ENCODE data around the gene C2orf72.
"Not testable (repeated sequence)": the region's sequence is repeated elsewhere in the genome, so short reads cannot be mapped to it uniquely, and the experiment has no call there.

Gene C2orf72

DNA sequence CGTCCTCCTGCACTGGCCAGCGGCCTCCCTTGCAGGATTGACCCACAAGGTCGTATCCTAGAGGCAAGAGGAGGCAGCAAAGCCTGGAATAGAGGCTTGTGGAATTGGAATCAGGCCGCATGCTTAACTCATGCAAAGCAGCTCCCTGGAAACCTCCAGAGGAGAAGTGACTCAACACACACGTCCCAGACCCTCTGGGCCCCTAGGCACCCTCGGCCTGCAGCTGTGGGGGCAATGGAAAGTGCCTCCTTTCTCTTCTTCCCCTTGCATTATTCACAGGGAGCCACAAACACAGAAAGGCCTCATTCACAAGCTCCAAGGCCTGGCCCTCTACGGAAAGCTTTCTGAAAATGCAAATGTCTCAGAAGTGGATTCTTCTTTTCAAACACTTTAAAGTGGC, 21.8 kb upstream of the C2orf72 start:
- DNase-seq (ENCODE audit: low spot score) = no peak

DNA sequence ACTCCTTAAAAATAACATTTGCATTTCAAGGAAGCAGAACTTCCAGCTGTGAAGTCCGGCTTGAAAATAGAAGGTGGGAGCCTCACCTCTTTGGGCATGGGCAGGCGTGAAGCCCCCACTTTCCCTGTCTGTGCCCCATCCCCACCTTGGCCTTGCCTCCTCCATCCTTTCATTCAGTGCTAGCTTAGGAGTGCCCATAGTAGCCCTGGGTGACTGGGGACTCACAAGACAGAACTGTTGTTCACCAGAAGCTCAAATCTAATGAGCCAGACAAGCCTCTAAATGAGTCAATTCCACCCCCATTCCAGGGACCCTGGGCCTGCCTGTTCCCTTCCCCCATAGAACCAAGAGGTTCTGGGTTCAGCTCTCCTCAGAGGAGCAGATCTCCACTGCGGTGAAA, 21.4 kb upstream of the C2orf72 start:
- no peak for DNase-seq (ENCODE audit: low spot score)

DNA sequence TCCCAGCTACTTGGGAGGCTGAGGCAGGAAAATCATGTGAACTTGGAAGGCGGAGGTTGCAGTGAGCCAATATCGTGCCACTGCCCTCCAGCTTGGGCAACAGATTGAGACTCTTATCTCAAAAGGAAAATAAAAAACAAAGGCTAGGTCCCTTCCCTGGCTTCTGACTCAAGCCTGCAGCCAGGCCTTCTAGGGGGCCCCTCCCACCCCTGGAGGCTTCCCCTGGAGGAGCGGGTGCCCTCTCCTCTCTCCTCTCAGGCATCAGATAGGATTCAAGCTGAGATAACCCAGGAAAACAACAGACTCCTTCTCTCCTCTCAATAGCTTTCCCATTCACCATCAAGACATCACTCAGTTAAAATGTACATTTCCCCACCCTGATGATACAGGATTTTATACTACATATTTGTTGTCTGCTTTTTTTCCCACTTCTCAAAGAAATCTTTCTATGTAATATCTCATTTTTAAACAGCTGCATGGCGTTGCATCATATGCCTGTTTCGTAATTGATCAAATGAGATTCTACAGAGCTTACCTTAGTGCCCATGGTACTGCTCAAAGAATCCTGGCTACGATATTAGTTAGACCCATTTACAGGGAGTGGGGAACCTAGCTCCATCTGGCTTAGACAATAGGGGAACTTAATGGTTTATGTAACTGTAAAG, 20.6 kb upstream of the C2orf72 start:
- DNase-seq (ENCODE audit: low spot score) = no peak

DNA sequence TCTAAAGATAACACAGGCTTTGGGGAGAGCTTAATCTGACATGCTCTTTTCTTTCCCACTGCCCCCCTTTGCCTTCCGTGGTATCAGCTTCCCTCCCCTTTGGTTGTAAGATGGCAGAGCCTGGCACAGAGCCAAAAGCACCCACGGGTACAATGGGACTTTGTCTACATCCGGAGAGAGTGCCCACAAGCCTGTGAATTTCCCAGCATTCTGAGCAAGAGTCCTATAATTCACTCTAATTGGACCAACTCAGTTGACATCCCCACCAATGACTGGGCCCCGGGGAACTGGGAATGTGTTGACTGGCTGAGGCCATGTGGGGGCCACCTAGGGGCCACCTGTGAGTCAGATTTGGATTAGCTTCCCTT, 20.1 kb upstream of the C2orf72 start:
- no peak for DNase-seq (ENCODE audit: low spot score)

DNA sequence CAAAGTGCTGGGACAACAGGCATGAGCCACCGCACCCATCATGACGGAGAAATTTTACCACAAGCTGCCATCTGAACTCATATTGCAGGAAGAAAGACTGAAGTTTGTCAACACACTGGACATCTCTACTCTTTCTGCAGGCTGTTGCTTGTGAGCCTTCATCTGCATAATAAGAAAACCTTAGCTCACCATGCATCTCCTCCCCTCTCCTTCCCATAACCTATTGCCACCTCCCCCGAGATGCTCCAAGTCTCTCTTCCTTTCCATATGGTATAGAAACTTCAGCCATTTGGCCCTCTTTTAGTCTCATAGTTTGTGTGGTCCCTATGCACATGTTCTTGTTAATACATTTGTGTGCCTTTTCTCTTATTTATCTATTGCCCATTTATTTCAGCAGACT, 19.1 kb upstream of the C2orf72 start:
- DNase-seq (ENCODE audit: low spot score) = no peak

DNA sequence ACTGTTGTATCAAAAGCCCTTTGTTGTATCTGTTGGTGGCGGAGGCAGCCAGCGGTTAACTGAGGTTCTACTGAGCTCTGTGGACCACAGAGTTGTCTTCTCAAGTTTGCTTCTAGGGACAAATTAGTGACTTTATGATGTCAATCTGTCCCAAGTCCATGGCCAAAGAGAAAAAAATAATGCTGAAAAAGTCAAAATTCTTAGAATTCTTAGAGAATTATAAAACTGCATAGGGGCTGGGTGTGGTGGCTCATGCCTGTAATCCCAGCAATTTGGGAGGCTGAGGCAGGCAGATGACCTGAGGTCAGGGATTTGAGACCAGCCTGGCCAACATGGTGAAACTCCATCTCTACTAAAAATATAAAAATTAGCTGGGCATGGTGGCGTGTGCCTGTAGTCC, 12.3 kb upstream of the C2orf72 start:
- DNase-seq (ENCODE audit: low spot score) = not testable (repeated sequence)

DNA sequence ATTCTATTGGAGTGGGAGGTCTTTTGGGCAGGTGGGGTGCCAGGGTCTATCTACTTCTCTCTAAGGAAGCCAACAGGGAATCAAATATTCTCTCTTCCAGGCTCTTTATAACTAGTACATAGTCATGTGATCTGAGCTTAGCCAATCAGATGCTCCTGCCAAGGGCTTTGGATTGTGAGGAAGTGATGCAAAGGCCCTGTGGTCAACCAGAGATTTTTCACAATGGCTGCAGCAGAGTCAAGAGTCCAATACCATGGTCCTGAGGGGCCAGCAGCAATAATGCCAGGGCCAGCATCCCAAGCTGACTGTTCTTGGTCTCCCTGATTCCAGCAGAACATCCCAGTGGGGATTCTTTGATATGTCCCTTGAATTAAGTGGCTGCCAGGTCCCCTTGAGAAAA, 8.4 kb upstream of the C2orf72 start:
- DNase-seq (ENCODE audit: low spot score) = no peak

DNA sequence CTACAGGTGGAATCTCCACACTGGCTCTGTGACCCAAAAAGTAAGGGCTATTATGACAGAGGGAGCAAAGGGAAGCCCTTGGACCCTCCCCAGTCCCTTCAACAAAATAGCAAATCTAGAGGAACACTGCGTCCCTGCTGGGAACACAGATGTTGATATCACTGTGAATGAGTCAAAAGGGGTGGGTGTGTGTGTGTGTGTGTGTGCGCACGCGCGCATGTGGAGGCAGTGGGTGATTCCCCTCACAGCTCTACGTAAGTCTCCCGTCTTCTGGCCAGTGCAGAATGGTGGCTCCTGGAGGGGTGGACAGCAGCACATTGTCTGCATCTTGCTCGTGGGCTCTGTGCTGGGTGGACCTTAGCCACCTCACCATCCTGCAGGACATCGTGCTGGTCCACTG, 7.8 kb upstream of the C2orf72 start:
- DNase-seq (ENCODE audit: low spot score) = no peak

DNA sequence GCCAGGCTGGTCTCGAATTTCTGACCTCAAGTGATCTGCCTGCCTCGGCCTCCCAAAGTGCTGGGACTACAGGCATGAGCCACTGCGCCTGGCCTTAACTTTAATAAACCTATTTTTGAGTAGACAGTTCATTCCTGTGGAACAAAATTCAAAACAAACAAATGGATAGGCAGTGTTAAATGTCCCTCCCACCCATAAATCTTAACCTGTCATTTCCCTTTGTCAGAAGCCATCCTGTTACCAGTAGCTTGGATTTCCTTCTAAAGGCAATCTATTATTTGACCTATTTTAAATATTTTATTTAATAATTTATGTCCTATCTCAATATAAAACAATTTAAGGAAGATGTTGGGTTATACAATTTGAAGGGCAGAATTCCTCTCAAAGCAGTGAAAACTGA, 6.6 kb upstream of the C2orf72 start:
- DNase-seq (ENCODE audit: low spot score) = no peak

DNA sequence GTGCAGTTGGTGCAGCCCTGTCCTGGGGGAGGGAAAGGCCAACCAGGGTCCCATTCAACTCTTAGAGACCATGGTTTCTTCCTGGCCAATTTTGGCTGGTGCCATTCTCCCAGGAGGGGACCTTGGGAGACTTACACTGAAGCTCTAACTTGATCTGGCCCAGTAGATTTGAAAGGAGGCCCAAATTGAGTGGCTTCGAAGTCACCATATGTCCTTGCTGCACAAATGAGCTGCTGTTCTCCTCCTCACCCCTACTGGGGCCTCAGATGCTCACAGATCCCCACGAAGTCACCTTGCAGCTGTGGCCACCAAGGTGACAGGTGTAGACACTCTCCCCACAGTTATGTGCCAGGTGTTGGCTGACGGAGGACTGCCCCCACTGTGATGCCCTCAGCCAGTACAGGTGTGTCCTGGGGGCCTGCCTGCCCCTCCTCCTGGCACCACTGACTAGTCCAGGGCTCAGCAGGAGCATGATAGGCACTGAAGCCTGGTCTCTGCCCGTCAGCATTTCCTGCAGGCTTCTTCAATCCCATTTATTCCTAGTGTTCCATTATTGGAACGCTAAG, 4.7 kb upstream of the C2orf72 start:
- DNase-seq (ENCODE audit: low spot score) = no peak

DNA sequence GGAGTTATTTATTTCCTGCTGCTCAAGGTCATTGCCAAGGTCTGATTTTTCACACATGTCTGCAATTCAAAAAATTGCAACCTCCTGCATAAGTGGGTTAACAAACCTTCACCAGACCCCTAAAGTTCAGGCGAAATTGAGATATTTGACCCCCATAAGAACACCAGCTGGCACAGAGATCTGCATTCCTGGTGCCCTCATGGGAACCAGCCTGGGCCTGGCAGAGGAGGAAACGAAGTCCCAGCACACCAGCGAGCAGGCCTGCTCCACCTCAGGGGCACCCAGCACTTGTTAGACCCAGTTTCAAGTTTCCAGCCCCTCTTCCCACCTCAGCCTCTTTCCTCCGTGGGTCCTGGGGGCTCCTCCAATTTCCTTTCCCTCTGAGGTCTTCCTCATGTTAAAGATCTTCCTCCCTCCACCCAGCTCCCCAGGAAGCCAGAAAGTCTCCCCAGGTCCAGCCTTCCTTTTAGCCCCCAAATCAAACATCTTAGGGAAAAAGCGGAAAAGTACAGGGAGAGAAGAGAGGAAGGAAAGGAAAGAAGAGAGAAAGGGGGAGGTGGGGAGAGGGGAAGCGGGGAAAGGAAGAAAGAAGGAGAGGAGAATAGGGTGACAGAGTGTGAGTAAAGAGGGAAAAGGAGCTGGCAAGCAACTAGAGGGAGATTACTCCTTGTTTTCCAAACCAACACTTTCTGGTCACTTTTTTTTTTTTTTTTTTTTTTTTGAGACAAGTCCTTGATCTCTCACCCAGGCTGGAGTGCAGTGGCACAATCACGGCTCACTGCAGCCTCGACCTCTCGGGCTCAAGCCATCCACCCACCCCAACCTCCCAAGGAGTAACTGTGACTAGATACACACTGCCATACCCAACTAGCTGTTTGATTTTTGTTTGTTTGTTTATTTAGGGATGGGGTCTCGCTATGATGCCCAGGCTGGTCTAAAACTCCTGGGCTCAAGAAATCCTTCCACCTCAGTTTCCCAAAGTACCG, 3.9 kb upstream of the C2orf72 start:
- DNase-seq (ENCODE audit: low spot score) = no peak

DNA sequence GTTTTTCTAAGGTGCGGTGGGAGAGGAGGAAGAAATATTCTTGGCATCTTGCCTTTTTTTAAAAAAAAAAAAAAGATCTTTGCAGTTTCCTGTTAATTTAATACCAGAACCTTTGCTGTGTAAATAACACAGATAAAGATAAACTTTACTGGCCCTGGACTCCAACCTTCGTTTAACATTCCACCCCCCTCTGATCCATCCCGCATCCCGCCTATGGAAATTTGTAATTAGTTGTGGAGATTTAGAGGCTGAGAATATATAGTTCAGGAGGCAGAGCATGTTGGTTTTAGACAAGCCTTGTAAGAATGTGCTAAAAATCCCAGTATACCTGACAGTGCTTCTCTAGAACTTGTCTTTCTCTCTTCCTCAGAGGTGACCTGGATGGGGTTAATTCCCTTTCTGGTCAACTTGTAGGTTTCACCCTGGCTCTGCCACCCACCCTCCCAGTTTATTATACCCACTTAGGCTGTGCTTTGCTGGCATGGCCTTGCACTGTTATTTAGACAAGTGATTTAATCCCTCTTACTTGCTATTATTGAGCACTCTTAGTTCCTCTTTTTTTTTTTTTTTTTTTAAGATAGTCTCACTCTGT, 2.9 kb upstream of the C2orf72 start:
- no peak for DNase-seq (ENCODE audit: low spot score)

DNA sequence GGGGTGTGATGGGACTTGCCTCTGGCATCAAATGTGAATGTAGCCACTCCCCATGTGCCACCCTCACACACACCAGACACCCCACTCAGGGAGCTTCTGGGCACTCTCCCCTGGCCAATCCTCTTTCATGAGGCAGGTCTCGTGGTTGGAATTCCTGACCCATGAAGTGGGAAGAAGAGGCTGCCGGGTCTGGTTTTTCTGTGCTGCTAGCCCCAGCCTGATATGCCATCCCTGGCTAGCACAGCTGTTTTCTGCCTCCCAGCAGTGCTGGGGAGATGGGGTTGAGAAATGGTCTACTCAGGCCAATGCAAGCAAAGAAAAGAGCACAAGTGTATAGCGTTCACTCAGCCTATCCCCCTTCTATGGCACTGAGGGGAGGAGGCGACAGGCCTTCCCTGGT, 1.2 kb upstream of the C2orf72 start:
- DNase-seq (ENCODE audit: low spot score) = no peak

DNA sequence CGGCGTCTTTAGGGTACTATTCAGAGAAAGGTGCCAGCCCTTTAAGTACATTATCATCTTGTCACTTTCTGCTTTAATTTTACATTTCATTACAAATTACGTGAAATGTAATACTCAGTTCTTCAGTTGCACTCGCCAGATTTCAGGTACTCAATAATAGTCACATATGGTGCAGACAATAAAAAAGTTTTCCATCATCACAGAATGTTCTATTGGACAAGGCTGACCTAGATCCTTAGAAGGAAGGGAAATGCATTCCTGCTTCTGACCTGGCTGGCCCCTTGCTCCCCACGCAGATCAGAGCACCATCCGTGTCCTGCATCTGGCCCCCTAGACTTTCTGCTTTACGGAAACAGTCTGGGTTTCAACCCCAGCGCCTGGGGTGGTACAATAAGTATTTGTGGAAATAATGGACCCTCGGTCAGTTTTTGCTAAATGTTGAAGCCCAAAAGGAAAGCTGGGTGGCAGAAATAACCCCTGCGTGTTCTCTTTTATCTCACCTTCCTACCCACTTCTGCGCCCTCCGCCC, 681 bp upstream of the C2orf72 start:
- DNase-seq (ENCODE audit: low spot score) = no peak

DNA sequence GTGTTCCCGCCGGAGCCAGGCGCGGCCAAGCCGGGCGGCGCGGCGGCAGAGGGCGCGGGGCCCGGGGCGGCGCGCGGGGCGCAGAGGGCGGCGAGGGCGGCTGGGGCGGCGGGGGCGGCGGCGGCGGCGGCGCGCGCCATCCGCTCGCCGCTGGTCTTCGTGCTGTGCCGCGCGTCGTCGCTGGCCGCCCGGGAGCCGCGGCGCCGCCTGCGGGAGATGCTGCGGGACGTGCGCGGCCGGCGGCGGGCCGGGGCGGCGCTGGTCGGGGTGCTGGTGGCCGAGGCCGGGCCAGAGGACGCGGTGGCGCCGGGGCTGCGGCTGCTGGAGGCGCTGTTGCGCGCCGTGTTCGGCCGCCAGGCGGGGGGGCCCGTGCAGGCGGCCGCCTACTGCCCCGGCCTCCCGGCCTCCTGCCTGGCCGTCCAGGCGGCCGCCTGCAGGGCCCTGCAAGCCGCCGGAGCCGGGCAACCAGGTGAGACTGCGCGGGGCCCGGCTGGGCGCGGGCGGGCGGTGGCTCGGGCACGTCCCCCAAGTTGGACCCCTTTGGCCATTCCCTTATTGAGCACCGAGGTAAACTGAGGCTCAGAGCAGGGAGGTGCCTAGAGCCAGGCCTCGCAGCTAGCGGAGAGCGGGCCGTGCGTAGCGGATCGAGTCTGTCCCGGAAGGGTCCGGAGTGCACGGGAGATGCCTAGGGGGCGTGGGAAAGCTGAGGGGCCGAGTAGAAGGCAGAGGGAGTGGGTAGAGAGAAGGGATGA, 584 bp downstream of the C2orf72 start:
- DNase-seq (ENCODE audit: low spot score) = peak; percentile 51

DNA sequence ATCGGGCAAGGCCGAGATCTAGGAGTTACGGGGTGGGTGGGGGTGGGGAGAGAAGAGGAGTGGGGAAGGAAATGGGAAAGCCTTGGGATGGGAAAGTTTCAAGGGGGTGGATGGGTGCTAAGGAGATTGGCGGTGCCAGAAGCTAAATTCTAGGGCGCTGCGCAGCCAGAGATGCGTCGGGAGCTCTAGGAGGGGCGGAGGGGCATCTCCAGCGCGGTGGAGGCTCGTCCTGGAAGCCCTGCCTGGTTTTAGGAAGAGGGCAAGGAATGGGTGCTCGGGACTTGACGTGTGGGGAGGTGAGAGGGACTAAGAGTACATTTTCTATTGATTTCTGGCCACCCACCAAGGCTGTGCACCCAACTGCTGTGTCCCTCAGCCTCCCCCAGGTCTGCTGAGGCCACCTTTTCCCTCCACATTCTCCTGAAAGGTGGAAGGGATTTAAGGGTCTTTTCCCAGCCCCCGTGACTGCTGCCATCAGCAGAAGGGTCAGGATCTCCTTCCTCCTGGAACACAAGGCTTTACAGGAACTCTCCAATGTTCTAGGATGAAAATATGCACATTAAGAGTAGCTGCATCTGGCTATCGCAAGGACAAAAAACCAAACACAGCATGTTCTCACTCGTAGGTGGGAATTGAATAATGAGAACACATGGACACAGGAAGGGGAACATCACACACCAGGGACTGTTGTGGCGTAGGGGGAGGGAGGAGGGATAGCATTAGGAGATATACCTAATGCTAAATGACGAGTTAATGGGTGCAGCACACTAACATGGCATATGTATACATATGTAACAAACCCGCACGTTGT, 1.4 kb downstream of the C2orf72 start:
- DNase-seq (ENCODE audit: low spot score) = no peak

DNA sequence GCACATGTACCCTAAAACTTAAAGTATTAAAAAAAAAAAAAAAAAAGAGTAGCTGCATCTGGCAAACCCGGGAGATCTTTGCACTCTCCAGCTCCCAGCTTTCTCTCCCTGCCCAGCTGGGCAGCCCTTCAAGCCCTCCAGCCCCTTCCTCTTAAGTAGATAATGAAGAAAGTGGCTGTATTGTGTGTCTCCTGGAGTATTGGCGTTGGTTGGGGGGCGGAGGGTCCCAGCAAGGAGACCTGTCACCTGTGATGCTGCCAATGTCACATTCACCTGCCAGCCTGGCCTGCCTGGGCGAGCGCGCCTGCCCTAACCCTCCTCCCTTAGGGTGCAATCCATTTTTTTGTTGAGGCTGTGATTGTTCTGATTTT, 2.0 kb downstream of the C2orf72 start:
- DNase-seq (ENCODE audit: low spot score) = no peak

DNA sequence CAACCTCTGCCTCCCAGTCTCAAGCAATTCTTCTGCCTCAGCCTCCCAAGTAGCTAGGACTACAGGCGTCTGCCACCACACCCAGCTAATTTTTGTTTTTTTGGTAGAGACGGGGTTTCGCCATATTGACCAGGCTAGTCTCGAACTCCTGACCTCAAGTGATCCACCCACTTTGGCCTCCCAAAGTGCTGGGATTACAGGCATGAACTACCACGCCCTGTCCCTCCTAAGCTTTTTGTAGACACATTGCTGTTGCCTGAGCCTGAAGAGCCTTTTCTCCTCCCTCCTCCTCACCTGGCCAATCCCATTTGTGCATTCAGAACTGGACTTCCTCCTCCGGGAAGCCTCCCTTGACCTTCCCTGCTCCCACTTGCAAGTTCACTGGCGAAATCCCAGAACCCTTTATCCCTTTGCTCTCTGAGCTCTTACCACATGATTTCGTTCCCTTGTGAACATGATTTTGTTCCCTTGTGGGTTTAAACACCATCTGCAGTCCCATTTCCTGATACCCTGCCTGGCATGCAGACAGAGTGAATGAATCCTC, 2.6 kb downstream of the C2orf72 start:
- DNase-seq (ENCODE audit: low spot score) = no peak

DNA sequence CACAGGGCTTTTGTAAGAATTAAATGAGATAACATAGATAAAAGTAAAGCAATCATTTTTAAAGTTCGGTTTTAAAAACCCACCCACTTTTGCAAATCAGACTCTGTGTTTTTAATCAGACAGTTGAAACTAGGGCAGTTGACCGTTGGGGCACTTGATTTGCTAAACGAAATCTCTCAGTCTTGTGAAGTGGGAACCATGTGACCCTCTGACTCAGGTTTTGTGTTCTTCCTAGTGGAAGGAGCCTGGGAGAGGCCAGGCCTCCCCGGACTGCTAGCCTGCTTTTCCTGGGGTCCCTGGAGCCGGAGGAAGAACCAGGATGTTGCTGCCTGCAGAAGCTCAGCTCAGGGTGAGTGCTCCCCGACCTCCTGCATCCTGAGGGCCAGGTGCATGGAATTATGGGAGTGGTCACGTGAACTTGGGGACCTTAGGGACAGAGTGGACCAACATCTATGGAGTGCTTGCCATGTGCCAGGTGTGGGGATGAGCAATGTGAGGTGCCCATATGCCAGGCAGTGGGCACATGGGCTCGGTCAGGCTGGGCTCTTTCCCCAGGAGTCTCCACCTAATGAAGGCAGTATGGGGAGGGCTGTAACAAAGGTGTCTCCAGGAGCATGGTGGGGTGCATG, 3.9 kb downstream of the C2orf72 start:
- peak; percentile 36 for DNase-seq (ENCODE audit: low spot score)

DNA sequence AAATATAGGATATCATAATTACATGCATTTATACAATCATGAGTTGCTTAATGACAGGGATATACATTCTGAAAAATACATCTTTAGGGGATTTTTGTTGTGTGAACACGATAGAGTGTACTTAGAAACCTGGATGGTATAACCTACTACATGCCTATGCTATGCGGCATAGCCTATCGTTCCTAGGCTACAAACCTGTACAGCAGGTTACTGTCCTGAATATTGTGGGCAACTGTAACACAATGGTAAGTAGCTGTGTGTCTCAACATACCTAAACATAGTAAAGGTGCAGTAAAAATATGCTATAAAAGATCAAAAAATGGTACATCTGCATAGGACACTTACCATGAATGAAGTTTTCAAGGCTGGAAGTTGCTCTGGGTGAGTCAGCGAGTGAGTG, 6.5 kb downstream of the C2orf72 start:
- no peak for DNase-seq (ENCODE audit: low spot score)
